ENCODE data around the gene CLEC16A. TPM values are rescaled to one million over a fixed set of nuclear protein-coding genes. Genes with fewer than 3 reads are reported as not detected.
A peak's percentile ranks its signal among the peaks of the same experiment; 100 is the strongest.

Gene CLEC16A
- total and polyA plus RNA-seq, 7 experiments from 2014 or later, result 14.7 to 38.2 (median 31.8) TPM

DNA sequence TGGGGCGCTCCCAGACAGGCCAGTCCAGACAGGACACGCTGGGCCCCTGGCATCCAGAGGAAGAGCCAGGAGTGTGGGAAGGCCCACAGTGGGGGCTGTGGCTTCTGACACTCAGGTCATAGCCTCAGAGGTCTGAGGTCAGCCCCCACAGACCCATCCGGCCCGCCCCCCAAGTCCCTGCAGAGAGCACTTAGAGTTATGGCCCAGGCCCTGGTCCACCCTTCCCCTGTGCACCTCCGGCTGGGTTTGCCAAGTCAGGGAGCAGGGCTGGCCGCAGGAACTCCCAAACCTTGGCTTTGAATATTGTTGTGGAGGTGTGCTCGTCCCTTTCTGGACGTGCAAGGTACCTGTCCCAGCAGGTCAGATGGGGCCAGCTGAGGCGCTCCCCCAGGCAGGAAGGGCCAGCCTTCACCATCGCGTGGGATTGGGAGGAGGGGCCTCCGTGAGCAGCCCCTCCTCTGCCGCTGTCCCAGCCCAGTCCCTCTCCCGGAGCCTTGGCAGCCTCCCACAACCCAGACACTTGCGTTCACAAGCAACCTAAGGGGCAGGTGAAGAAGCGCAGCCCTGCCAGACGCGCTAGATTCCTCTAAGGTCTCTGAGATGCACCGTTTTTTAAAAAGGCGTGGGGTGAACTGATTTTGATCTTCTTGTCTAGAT, 237.0 kb downstream of the CLEC16A start:
- POLR2A ChIA-PET, result no interaction called here
- Histone ChIP-seq H3K4me3 (ENCODE audit: low read length) (no peak overlapping the region), H3K36me3 (ENCODE audit: control insufficient read depth in 2 of 3, insufficient read depth in 3 of 3, low read length in 3 of 3) (peaks cover 0 to 28% (median 0%) of the 10 kb centered on the region in 3 experiments), H3K9me3 (ENCODE audit: control insufficient read depth in 2 of 3, low read length in 3 of 3) (no peaks in the 10 kb centered on the region), H3K27me3 (ENCODE audit: control insufficient read depth in 2 of 2, insufficient read depth in 2 of 2, low read length in 2 of 2) (no peaks in the 10 kb centered on the region), H3K4me1 (ENCODE audit: control insufficient read depth in 2 of 2, insufficient read depth in 2 of 2, low read length in 2 of 2) (no peaks in the 10 kb centered on the region), H3K27ac (ENCODE audit: low read depth, low read length) (no peak overlapping the region)
- H3K27me3 Mint-ChIP-seq, result no peaks in the 10 kb centered on the region
- H3K9me3 Mint-ChIP-seq, result no peaks in the 10 kb centered on the region
- ATAC-seq, result no peak
- H3K4me3 Mint-ChIP-seq, result no peak overlapping the region
- no peak for DNase-seq
- CTCF ChIA-PET, result no interaction called here
- peaks cover 0 to 19% (median 11%) of the 10 kb centered on the region in 5 donors for H3K36me3 Mint-ChIP-seq
- intact Hi-C loops (cut with micrococcal nuclease), result loop anchor here in 1 of 2 donors (5.0 kb wide), 1 partner anchor 51 kb away; no protein-coding TSS in a partner anchor
- H3K4me1 Mint-ChIP-seq, result peaks cover under 1 to 44% (median 6%) of the 10 kb centered on the region in 7 donors
- peak overlapping the region in 2 of 9 donors; percentile 5 to 63 for H3K27ac Mint-ChIP-seq

DNA sequence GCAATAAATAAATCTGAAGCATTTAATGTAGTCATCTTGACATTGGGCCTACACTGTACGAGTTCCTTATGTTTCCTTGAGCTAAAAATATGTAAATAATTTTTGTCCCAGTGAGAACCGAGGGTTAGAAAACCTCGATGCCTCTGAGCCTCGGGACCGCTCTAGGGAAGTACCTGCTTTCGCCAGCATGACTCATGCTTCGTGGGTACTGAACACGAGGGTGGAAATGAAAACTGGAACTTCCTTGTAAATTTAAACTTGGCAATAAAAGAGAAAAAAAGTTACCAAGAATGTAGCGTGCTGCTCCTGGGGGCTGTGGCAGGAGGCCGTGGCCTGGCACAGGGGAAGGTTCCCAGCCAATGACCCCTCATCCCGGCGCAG, 237.5 kb downstream of the CLEC16A start:
- Mint-ChIP-seq H3K27me3 (no peaks in the 10 kb centered on the region), H3K27ac (peak overlapping the region in 1 of 9 donors; percentile 63), H3K36me3 (peaks cover 0 to 18% (median 11%) of the 10 kb centered on the region in 5 donors), H3K4me3 (no peak overlapping the region), H3K9me3 (no peaks in the 10 kb centered on the region), H3K4me1 (peaks cover 0 to 39% (median 1%) of the 10 kb centered on the region in 7 donors)
- no peak overlapping the region for H3K27ac ChIP-seq (ENCODE audit: low read depth, low read length)
- peak; percentile 81 for ATAC-seq
- no peak for DNase-seq
- POLR2A ChIA-PET, result no interaction called here
- no peak overlapping the region for H3K4me3 ChIP-seq (ENCODE audit: low read length)
- peaks cover 0 to 28% (median 0%) of the 10 kb centered on the region in 3 experiments for H3K36me3 ChIP-seq (ENCODE audit: control insufficient read depth in 2 of 3, insufficient read depth in 3 of 3, low read length in 3 of 3)
- H3K9me3 ChIP-seq (ENCODE audit: control insufficient read depth in 2 of 3, low read length in 3 of 3), result no peaks in the 10 kb centered on the region
- no peaks in the 10 kb centered on the region for H3K27me3 ChIP-seq (ENCODE audit: control insufficient read depth in 2 of 2, insufficient read depth in 2 of 2, low read length in 2 of 2)
- no peaks in the 10 kb centered on the region for H3K4me1 ChIP-seq (ENCODE audit: control insufficient read depth in 2 of 2, insufficient read depth in 2 of 2, low read length in 2 of 2)
- intact Hi-C loops (cut with micrococcal nuclease), result loop anchor here in 1 of 2 donors (5.0 kb wide), 1 partner anchor 50 kb away; no protein-coding TSS in a partner anchor
- CTCF ChIA-PET, result no interaction called here

DNA sequence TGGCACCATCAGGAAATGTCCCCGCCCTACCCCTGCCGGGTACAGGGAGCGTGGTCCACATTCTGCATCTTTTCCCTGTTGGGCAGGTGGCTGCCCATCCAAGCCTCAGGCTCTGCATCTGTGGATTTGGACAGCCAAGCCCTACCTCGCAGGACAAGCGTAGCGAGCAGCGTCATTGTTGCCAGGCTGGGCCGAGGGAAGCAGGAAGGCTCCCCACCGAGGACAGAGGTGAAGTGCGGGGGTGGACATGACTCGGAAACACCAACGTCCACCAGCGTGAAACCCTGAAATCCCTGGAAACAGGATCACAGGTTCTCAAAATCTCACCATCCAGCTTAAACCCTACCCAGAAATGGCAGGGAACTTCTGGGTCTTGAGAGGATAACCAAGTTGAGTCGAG, 238.0 kb downstream of the CLEC16A start:
- Histone ChIP-seq H3K4me3 (ENCODE audit: low read length) (no peak overlapping the region), H3K27ac (ENCODE audit: low read depth, low read length) (no peak overlapping the region), H3K36me3 (ENCODE audit: control insufficient read depth in 2 of 3, insufficient read depth in 3 of 3, low read length in 3 of 3) (peaks cover 0 to 28% (median 0%) of the 10 kb centered on the region in 3 experiments), H3K9me3 (ENCODE audit: control insufficient read depth in 2 of 3, low read length in 3 of 3) (no peaks in the 10 kb centered on the region), H3K4me1 (ENCODE audit: control insufficient read depth in 2 of 2, insufficient read depth in 2 of 2, low read length in 2 of 2) (no peaks in the 10 kb centered on the region), H3K27me3 (ENCODE audit: control insufficient read depth in 2 of 2, insufficient read depth in 2 of 2, low read length in 2 of 2) (no peaks in the 10 kb centered on the region)
- ATAC-seq (no peak), DNase-seq (no peak)
- H3K27me3 Mint-ChIP-seq, result no peaks in the 10 kb centered on the region
- intact Hi-C loops (cut with micrococcal nuclease), result loop anchor here in 1 of 2 donors (5.0 kb wide), 1 partner anchor 50 kb away; no protein-coding TSS in a partner anchor
- H3K27ac Mint-ChIP-seq, result no peak overlapping the region
- H3K9me3 Mint-ChIP-seq, result no peaks in the 10 kb centered on the region
- ChIA-PET CTCF (no interaction called here), POLR2A (no interaction called here)
- peaks cover 0 to 18% (median 11%) of the 10 kb centered on the region in 5 donors for H3K36me3 Mint-ChIP-seq
- no peak overlapping the region for H3K4me3 Mint-ChIP-seq
- H3K4me1 Mint-ChIP-seq, result peaks cover 0 to 39% (median 0%) of the 10 kb centered on the region in 7 donors

DNA sequence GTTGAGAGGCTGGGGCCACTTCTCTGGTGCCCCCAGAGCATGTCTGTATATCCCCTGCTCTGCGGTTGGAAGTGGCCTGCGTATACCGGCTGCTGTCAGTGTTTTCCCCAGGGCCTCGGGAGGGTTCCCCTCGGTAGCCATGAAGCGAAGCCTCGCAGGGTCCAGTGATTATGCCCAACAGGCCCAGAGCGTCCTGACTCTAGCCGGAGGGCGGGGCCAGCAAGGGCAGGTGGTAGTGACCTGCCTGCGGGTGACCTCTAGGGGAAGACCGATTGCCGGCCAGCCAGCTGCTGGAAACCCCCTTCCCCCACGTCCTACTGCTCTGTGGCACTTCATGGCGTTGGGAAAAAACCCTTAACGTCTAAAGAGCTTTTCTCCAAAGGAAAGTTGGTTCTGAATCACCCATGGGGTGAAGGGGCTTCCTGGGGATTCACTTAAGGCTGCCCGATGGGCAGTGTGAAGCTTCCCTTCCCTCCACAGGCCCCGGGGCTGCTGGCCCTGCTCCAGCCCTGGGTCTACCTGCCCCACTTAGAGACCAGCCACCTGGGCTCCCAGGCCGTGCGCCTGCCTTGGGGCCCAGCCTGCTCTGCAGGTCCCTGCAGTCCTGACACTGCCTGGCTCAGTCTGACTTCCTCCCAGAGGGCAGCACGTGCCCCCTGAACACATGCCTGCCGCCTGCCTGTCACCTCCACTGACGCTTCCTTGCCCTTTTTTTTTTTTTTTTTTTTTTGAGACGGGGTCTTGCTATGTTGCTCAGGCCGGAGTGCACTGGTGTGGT, 238.9 kb downstream of the CLEC16A start:
- peak overlapping the region in 4 of 9 donors; percentile 1 to 58 (median 22) for H3K27ac Mint-ChIP-seq
- Histone ChIP-seq H3K9me3 (ENCODE audit: control insufficient read depth in 2 of 3, low read length in 3 of 3) (no peaks in the 10 kb centered on the region), H3K4me1 (ENCODE audit: control insufficient read depth in 2 of 2, insufficient read depth in 2 of 2, low read length in 2 of 2) (no peaks in the 10 kb centered on the region), H3K27ac (ENCODE audit: low read depth, low read length) (no peak overlapping the region), H3K27me3 (ENCODE audit: control insufficient read depth in 2 of 2, insufficient read depth in 2 of 2, low read length in 2 of 2) (no peaks in the 10 kb centered on the region), H3K4me3 (ENCODE audit: low read length) (no peak overlapping the region), H3K36me3 (ENCODE audit: control insufficient read depth in 2 of 3, insufficient read depth in 3 of 3, low read length in 3 of 3) (peaks cover 0 to 28% (median 0%) of the 10 kb centered on the region in 3 experiments)
- peaks cover 0 to 41% (median 0%) of the 10 kb centered on the region in 7 donors for H3K4me1 Mint-ChIP-seq
- no peak for ATAC-seq
- no peak overlapping the region for H3K4me3 Mint-ChIP-seq
- H3K9me3 Mint-ChIP-seq, result no peaks in the 10 kb centered on the region
- POLR2A ChIA-PET, result no interaction called here
- CTCF ChIA-PET, result no interaction called here
- peaks cover 0 to 18% (median 11%) of the 10 kb centered on the region in 5 donors for H3K36me3 Mint-ChIP-seq
- no peaks in the 10 kb centered on the region for H3K27me3 Mint-ChIP-seq
- intact Hi-C loops (cut with micrococcal nuclease), result loop anchor here in 1 of 2 donors (5.0 kb wide), 1 partner anchor 49 kb away; no protein-coding TSS in a partner anchor
- no peak for DNase-seq

DNA sequence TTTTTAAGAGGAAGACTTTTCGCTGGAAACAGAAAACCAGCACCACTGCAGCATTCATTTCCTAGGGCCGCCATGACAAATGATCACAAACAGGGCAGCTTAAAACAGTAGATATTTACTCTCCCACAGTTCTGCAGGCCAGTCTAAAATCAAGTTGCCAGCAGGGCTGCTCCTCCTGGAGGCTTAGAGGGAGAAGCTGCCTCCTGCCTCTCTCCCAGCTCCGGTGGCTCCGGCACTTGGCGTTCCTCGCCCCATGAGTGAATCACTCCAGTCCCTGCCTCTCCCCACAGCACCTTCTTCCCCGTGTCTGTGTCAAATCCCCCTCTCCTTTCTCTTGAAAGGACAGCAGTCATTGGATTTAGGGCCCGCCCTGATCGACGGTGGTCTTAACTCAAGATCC, 239.6 kb downstream of the CLEC16A start:
- no peaks in the 10 kb centered on the region for H3K27me3 ChIP-seq (ENCODE audit: control insufficient read depth in 2 of 2, insufficient read depth in 2 of 2, low read length in 2 of 2)
- Mint-ChIP-seq H3K27ac (peak overlapping the region in 5 of 9 donors; percentile 1 to 58 (median 28)), H3K4me1 (peaks cover 0 to 45% (median 0%) of the 10 kb centered on the region in 7 donors), H3K36me3 (peaks cover 0 to 14% (median 9%) of the 10 kb centered on the region in 5 donors), H3K27me3 (no peaks in the 10 kb centered on the region), H3K4me3 (no peak overlapping the region), H3K9me3 (no peaks in the 10 kb centered on the region)
- intact Hi-C loops (cut with micrococcal nuclease), result loop anchor here in 1 of 2 donors (5.0 kb wide), 1 partner anchor 48 kb away; no protein-coding TSS in a partner anchor
- H3K9me3 ChIP-seq (ENCODE audit: control insufficient read depth in 2 of 3, low read length in 3 of 3), result no peaks in the 10 kb centered on the region
- H3K27ac ChIP-seq (ENCODE audit: low read depth, low read length), result no peak overlapping the region
- no peak for DNase-seq
- no peak for ATAC-seq
- peaks cover 0 to 23% (median 0%) of the 10 kb centered on the region in 3 experiments for H3K36me3 ChIP-seq (ENCODE audit: control insufficient read depth in 2 of 3, insufficient read depth in 3 of 3, low read length in 3 of 3)
- H3K4me3 ChIP-seq (ENCODE audit: low read length), result no peak overlapping the region
- H3K4me1 ChIP-seq (ENCODE audit: control insufficient read depth in 2 of 2, insufficient read depth in 2 of 2, low read length in 2 of 2), result no peaks in the 10 kb centered on the region
- POLR2A ChIA-PET, result no interaction called here
- CTCF ChIA-PET, result no interaction called here

DNA sequence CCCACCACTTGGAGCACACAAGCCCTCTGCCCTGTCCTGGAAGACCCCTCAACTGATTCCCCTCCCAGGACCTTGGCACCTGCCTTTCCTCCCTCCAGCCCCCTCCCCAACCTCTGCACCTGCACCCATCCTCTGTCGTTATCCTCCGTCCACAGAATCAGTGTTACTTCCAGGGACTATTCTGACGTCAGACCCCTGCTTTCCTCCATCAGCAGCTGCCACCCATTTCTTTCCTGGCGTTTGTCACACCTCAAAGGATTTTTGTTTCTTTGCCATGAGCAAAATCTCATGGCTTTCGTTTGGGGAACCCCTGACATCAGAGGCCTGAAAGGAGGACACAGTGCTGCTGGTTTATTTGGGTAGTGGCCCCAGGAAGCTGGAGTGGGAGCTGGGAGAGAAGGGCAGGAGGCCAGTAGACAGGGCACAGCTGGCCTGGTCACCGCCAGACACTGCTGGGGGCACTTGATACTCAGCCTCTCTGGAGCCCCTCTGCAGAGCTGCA, 243.2 kb downstream of the CLEC16A start:
- Mint-ChIP-seq H3K27me3 (no peaks in the 10 kb centered on the region), H3K4me1 (peaks cover 0 to 45% (median 0%) of the 10 kb centered on the region in 7 donors)
- no peaks in the 10 kb centered on the region for H3K27me3 ChIP-seq (ENCODE audit: control insufficient read depth in 2 of 2, insufficient read depth in 2 of 2, low read length in 2 of 2)

More for the DNA sequence above, 243.2 kb downstream of the CLEC16A start:
- no peak overlapping the region for H3K4me3 Mint-ChIP-seq
- H3K9me3 Mint-ChIP-seq, result no peaks in the 10 kb centered on the region
- Histone ChIP-seq H3K27ac (ENCODE audit: low read depth, low read length) (no peak overlapping the region), H3K4me1 (ENCODE audit: control insufficient read depth in 2 of 2, insufficient read depth in 2 of 2, low read length in 2 of 2) (no peaks in the 10 kb centered on the region), H3K36me3 (ENCODE audit: control insufficient read depth in 2 of 3, insufficient read depth in 3 of 3, low read length in 3 of 3) (no peaks in the 10 kb centered on the region), H3K4me3 (ENCODE audit: low read length) (no peak overlapping the region), H3K9me3 (ENCODE audit: control insufficient read depth in 2 of 3, low read length in 3 of 3) (no peaks in the 10 kb centered on the region)
- POLR2A ChIA-PET, result interaction anchor here (1.5 kb wide), 1 partner anchor 68 kb away, joined by 4 read pairs; no protein-coding TSS in a partner anchor
- DNase-seq, result no peak
- no peak for ATAC-seq
- H3K27ac Mint-ChIP-seq, result no peak overlapping the region
- CTCF ChIA-PET, result no interaction called here
- intact Hi-C loops (cut with micrococcal nuclease), result no loop called here
- peaks cover 0 to 9% (median 0%) of the 10 kb centered on the region in 5 donors for H3K36me3 Mint-ChIP-seq
